HG03066 (cell line): ENCODE results near the gene LOXL1.
"Not testable (repeated sequence)": the region's sequence is repeated elsewhere in the genome, so short reads cannot be mapped to it uniquely, and the experiment has no call there.

ENCODE experiments used
- ATAC-seq: cut with Tn5 transposase; IDR thresholded peaks from one replicate; pipeline ENCODE4 v1.9.1; 2021; ENCODE audit warnings: low read depth; ENCODE audit not compliant: unreplicated experiment

LOXL1 gene

DNA sequence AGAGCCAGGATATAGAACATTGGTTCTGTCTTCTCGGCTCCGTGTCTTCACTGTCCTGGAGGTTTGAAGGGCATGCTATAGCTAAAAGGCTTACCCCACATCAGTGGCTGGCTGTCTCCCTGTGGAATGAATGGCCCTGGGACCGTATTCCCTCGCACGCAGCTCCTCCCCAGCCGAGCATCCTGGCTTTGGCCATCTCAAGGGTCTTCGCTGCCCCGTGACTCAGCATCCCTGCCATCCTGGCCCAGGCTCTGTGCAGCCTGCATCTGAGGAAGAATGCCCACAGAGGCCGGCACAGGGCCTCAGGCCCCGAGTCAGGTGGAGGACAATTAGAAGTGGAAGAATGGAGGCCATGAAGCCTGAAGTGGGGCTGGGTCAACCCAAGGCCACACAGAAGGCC, 11.0 kb downstream of the LOXL1 start:
- no peak for ATAC-seq

DNA sequence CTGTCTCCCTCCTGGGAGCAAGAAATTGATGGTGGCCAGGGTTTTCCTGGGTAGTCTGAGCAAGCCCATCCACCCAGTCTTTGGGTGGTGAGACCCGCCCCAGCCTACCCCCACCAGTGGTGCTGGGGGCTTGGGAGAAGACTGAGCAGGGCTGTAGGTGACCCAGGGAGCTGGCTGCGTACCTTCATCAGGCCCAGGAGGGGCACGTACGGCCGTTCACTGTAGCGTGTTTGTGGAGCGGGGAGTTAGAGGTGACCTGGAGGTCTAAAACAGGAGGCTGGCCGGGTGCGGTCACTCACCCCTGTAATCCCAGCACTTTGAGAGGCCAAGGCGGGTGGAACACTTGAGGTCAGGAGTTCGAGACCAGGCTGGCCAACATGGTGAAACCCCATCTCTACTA, 11.5 kb downstream of the LOXL1 start:
- no peak for ATAC-seq

DNA sequence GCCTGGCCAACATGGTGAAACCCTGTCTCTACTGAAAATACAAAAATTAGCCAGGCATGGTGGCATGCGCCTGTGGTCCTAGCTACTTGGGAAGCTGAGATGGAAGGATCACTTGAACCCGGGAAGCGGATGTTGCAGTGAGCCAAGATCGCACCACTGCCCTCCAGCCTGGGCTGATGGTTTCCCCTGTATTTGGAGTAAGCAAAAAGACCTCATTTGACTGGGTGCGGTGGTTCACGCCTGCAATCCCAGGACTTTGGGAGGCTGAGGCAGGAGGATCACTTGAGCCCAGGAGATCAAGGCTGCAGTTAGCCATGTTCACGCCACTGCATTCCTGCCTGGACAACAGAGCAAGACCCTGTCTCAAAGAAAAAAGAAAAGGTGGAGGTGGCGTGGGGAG, 12.3 kb downstream of the LOXL1 start:
- not testable (repeated sequence) for ATAC-seq

DNA sequence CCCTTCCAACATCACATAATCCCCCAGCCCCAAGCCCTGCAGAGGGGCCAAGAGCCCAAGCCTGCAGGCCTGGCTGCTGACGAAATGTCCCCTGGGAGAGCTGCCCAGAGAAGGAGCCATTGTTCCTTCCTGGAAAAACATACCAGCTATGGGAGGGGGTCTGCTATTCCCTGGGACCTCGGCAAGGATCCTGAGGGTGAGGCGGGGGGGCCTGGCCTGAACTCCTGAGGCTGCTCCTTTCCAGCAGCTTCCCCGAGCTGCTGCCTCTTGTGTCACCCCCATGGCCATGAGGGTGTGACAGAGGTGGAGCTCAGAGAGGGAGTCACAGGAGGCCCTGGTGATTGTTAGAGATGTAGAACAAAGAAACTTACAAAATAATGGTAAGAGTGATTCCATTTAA, 12.9 kb downstream of the LOXL1 start:
- no peak for ATAC-seq

DNA sequence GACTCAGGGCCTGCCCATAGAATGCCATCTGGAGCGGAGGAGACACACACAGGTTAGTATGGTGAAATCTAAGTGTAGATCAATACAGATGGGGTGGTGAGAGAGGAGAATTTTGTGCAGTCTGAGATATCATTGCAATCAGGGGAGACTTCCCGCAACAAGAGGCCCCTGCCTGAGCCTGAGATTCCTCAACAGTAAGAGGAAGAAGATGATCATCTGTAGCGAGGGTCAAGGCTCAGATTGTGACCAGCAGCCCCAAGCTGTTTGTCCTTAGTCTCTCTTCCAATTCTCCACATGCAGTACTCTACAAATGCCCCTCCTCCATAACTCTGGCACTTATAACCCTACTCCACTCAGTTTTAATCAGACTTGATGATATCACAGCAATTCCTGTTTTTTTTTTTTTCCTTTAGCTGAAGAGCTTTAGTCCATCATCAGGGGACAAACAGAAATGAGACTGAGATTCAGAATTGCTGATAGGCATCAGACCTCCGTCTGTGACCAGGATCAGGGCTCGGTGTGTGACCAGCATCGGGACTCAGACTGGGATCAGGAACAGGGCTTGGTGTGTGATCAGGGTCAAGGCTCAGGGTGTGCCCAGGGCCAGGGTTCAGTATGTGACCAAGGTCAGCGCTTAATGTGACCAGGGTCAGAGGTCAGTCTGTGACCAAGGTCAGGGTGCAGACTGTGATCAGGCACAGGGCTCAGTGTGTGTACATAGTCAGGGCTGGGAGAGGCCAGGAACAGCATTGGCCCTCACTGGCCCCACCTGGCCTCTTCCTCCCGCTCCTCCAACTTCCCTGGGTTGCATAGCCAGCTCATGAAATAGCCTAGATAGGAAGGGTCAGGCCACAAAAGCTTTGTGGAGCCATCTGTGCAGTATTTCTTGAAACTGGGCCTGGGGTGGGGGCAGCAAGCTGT, 14.1 kb downstream of the LOXL1 start:
- no peak for ATAC-seq

DNA sequence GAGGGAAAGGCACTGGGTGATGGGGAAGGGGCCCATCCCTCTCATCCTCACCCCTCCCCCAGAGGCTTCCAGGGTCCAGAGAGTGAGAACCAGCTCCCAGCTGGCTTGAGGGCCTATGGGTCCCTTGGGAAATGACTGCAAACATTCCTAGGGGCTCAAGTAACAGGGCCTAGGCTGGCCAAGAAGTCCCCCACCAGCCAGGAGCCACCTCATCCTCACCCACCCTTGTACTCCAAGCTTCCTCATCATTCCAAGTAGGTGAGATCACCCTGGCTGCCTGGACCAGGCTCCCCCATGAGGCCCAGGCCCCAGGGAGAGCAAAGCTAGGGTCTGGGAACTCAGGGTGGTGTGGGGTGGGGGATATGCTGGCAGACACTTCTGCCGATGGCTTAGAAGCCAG, 14.8 kb downstream of the LOXL1 start:
- no peak for ATAC-seq

DNA sequence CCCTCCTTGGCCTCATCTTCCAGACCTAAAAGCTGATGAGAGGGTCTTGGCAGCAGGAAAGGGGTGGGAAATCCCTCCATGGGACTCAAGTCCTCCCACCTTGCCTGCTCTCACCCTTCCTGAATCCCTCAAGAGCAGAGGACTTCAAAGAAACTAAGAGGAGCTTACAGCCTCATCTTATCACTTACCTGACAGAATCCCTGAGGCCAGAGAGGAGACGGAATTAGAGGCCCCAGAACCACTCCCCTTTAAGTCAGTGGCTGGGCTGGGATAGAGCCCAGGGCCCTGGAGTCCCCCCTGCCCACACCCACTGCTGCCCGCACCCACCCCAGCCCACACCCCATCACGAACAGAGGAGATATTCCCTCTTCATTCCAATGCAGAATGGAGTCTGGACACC, 15.2 kb downstream of the LOXL1 start:
- ATAC-seq: no peak

DNA sequence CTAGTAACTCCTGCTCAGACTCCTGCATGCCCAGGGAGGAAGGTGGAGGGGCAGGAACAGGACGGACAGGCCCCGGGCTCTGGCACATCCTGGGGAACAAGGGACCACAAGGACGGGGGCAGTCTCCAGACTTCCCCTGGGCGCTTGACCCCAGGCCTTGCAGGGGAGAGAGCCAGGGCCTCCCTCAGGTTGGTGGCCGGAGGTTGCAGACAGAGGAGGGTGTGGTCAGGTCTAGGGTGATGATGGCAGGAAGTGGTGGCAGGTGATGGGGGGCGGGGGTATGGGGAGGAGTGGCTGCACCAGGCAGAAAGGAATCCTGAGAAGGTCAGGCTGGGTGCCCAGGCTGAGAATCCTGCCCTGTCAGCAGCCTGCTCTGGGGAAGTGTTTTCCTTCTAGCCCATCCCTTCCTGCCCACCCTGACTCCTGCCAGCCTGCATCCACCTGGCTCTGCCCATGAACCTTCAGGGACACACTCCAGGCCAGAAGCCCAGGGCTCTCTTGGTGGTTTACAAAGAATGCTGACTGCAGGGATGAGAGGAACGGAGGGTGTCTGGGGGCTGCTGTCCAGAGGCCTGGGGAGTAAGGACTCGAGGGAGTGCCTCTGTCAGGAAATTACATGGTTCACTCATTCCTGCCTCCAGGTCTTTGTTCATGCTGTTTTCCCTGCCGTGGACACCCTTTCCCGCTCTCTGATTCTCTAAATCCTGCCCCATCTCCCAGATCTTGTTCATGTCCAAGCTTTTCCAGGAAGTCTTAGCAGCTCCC, 15.8 kb downstream of the LOXL1 start:
- no peak for ATAC-seq

DNA sequence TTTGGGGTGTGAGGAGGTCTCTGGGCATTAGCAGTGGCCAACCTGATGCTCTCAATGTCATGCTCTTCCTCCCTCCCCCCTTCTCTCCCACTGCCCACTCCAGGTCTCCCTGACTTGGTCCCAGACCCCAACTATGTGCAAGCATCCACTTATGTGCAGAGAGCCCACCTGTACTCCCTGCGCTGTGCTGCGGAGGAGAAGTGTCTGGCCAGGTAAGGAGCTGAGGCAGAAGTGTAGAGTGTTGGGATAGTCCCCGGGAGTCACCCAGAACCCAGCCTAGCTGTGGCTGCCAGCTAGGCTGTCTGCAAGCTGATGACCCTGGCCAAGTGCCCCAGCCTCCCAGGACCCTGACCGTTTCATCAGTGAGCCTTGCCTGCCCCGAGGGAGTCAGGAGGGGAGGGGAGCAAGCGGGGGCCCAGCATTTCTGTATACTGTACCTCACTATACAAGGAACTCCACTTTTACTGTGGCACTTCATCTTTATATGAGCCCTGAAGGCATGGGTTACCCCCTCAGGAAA, 16.5 kb downstream of the LOXL1 start:
- no peak for ATAC-seq

DNA sequence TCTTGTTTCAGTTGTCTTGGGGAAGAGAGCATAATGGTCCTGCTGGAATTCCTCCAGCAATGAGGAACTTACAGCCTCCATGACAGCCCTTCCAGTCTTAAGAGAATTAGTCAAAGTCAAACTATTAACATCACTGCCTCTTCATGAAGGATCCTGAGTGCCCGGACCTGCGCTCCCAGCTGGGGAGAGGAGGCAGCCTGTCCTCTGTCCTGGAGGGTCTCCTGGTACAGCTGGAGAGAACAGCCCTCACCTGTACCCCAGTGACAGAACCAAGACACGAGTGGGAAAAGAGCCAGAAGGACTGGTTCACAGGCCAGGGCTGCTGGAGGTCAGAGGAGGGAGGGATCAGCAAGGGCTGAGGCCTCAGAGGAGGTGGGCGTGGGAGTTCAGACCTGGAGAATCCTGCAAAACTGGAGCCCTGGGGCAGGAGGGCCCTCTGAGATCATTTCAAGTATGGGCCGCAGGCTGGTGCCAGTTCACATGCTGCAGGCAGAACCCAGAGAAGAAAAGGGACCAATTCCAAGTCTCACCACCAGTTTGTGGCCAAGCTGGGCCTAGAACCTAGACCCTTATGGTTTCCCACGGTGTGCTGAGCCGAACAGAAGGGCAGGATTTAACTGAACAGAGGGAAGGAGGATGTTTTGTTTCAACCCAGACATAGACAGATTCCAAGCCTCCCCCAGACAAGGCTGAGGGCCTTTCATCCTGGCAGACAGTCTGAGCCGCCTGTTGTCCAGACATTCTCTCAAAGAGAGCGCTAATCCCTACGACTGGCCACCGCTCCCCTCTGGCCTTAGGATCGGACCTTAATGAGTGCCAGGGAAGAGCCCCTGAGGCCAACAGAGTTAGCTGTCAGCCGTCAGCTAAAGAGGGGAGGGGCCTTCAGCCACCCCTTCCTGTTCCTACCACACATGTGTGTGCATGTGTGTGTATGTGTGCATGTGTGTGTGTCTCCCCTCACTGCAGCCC, 18.2 kb downstream of the LOXL1 start:
- ATAC-seq: no peak

DNA sequence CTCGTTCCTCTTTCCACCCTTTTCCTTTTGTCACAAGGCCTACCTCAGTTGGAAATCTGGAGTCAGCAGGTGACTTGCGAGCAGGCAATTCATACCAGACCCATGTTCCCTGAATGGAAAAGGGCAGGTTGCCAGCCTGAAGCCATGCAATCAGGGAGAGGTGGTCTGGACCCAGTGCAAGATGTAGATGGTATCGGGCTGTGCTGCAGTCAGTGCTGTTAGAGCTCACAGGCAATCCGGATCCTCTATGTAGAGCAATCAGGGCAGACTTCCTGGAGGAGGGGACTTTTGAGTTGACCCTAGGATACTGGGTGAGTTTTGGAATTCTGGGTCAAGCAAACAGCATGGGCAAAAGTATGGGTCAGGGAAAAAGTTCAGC, 18.9 kb downstream of the LOXL1 start:
- no peak for ATAC-seq

DNA sequence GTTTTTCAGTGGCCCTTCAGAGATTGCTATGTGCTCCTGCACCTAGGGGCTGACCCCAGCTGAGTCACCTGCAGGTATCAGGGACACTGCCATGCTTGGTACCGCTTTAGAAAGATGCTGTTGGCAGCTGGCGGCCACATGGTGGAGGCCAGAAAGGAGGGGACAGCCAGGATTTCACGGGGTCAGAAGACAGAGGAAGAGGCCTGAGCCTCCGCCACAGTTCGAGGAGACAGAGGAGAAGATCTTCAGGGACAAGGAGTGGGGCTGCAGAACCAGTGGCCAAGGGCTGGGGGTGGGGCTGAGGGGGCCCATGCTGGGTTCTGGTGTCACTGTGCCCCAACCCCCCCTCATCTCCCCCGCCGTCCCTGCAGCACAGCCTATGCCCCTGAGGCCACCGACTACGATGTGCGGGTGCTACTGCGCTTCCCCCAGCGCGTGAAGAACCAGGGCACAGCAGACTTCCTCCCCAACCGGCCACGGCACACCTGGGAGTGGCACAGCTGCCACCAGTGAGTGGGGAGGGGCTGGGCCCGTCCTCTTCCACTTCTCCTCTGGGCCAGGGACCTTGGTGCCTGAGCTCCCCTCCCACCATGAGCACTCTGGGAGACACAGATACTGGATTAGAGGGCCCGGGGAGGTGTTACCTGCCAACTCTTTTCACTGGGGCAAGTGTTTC, 19.9 kb downstream of the LOXL1 start:
- ATAC-seq: no peak

DNA sequence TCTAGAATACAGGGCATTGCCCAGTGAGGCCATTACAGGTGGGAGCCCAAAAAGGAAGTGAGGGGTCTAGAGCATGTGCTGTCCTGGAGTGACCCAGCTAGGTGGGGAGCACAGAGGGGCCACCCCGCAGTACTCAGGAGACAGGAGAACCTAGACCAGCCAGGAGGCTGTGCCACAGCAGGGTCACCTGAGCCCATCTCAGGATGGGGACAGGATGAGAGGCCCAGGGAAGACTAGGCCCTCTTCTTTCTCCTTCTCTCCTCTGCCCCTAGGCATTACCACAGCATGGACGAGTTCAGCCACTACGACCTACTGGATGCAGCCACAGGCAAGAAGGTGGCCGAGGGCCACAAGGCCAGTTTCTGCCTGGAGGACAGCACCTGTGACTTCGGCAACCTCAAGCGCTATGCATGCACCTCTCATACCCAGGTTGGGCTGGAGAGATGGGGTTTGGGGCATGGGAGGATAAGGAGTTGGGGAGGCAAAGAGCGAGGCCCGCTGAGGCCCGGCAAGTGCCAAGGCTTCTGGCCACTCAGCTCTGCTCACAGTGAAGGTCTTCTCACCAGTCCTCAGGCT, 20.6 kb downstream of the LOXL1 start:
- ATAC-seq: no peak

DNA sequence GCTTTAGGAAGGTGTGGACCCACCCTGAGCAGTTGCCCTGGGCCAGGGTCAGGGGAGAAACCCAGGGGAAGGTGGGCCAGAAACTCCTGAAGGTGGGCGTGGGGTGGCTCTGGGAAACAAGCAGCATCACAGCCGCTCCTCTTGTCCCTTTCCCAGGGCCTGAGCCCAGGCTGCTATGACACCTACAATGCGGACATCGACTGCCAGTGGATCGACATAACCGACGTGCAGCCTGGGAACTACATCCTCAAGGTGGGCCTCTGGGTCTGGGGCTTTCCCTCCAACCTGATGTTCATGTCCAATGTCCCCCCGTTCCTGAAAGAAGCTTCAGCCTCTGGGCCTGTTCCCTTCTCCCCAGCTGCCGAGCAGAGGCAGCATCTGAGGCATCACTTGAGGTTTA, 21.4 kb downstream of the LOXL1 start:
- ATAC-seq: no peak

DNA sequence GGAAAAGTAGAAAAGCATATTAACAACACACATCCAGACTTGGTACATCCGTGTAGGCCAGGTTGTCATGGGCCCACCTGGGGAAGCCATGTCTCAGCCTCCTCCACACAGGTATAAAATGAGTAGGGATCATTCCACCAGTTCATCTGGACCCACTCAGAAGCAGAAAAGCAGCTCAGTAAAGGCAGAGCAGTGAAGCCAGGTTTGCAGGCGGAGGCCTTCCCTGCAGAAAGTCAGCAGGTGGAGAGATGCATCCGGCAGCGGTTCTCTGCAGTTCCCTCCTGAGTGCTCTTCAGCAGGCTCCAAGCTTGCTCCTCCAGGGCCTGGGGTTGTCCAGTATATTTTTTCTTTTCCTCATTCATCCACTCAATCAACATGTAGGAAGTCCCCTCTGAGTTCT, 22.1 kb downstream of the LOXL1 start:
- ATAC-seq: no peak

DNA sequence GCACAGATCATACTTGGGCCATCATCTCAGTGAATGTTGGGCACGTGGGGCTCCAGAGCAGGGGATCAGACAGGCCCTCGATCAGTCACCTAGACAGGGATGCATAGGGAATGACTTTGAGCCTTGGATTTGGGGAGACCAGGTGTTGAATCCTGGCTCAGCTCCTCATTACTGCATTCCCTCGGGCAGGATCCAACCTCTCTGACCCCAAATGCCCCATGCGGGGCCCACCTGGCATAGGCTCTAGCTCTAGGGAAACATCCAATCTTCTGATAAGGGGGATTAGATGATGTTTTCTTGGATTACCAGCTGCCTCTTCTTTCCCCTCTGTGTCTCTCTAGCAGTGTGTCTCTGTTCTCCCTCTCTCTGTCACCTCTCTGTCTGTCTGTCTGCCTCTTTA, 22.7 kb downstream of the LOXL1 start:
- ATAC-seq: no peak

DNA sequence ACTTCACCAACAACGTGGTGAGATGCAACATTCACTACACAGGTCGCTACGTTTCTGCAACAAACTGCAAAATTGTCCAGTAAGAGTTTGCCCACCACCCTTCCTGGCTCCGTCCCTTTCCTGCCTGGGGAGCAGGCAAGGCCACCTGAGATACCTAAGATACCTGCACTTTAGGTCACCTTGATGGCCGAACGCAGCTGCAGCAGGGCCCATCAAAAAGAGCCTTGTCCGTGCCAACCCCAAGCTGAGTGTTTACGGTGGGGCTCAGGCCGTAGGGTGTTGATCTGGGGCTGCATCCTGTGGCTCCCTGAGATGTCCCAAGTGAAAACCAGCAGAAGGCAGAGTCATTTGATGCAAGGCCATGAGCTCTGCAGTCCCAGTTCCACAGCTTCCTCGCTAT, 23.2 kb downstream of the LOXL1 start:
- ATAC-seq: no peak

DNA sequence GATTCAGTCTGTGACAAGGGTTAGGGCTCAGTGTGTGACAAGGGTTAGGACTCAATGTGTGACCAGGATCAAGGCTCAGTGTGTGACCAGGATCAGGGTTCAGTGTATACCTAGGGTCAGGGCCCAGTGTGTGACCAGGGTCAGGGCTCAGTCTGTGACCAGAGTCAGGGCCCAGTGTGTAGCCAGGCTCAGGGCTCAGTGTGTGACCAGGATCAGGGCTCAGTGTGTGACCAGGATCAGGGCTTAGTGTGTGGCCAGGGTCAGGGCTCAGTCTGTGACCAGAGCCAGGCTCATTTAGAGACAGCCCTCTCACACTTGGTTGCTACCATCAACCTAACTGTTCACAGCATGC, 24.2 kb downstream of the LOXL1 start:
- ATAC-seq: no peak

DNA sequence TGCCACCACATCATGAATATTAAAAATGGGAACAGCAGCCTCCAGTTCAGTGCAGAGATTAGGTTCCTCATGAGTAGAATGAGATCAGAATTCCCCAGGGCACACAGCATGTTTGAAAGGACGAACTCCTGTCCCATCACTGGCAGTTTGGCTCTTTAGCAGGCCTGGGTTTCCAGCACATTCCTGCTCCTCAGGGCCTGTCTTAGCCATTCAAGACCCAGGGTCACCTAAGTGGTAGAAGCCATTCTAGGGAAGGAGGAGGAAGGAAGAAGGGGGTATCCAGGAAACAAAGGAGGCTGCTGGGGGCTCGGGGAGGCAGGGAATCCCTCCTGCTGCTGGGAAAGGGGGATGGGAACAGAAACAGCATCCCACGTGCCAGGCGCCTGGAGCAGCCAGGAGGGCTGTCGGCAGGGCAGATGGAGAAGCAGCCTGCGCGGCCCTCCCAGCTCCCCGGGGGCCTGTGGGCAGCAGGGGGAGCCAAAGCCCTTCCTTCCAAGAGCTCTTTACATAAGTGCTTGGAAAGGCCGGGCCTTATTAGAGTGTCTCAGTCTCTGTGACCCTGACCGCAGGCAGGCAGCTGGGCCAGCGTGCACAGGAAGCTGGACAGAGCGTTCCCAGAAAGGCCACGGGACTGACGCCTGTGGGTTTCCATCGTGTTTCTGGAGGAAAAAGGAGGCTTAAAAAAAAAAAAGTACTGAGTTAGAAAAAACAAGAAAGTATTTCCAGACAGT, 24.7 kb downstream of the LOXL1 start:
- ATAC-seq: no peak
